Prostate gland (tissue), 2 donors: ENCODE measurements around the gene TPGS1.

ENCODE experiments used
- CTCF ChIP-seq, 4 experiments: fragments of 200-600 bp in 2 of 4; fragments of 450-650 bp in 2 of 4; sonication (generic) in 2 of 4; IDR thresholded peaks; 1 replicate in 3 of 4; 2 replicates in 1 of 4; pipeline ENCODE4 v1.5.1; 2016 to 2019; ENCODE audit warnings: antibody characterized with exemption in 4 of 4, mild to moderate bottlenecking in 2 of 4, moderate library complexity in 2 of 4
- POLR2A ChIP-seq: fragments of 450-650 bp; IDR thresholded peaks from one replicate; pipeline ENCODE4 v1.6.1; 2016; ENCODE audit warnings: antibody characterized with exemption, mild to moderate bottlenecking
- POLR2AphosphoS5 ChIP-seq: sonication (generic); formaldehyde crosslinking; IDR thresholded peaks from one replicate; pipeline ENCODE4 v1.6.1; 2017; ENCODE audit warnings: antibody characterized with exemption

- TF ChIP-seq POLR2A = no peak
- TF ChIP-seq CTCF (IDR thresholded peaks at IDR 0.05) = no peak
- no peak for TF ChIP-seq POLR2AphosphoS5
Measured at GRCh38 chr19:494171-495080, 12.9 kb upstream of the TPGS1 start.
